Fibroblast of lung (primary cell): ENCODE measurements around the gene PTPN14. TPM values are rescaled to one million over a fixed set of nuclear protein-coding genes. Genes with fewer than 3 reads are reported as not detected.

ENCODE experiments used
- DNase-seq, 2 donors: peaks; one replicate each; pipeline versions ENCODE4 v3.0.0 to v3.0.0-alpha.2; 2010; ENCODE audit warnings: low read depth in 2 of 2
- H2AFZ ChIP-seq: 2 replicates; pipeline ENCODE4 v1.5.1; 2012; ENCODE audit warnings: low read length, control low read depth, inconsistent platforms
- H3K27ac ChIP-seq: 2 replicates; pipeline ENCODE4 v1.5.1; 2011; ENCODE audit warnings: low read length, control low read depth; ENCODE audit not compliant: insufficient read depth
- H3K27me3 ChIP-seq: 2 replicates; pipeline ENCODE4 v1.5.1; 2011; ENCODE audit warnings: mild to moderate bottlenecking, low read length; ENCODE audit not compliant: control insufficient read depth, insufficient read depth
- H3K36me3 ChIP-seq: 2 replicates; pipeline ENCODE4 v1.5.1; 2011; ENCODE audit warnings: low read length; ENCODE audit not compliant: control insufficient read depth, insufficient read depth
- H3K4me1 ChIP-seq: 2 replicates; pipeline ENCODE4 v1.5.1; 2011; ENCODE audit warnings: low read length; ENCODE audit not compliant: control insufficient read depth, insufficient read depth; ENCODE audit errors: extremely low read depth
- H3K4me2 ChIP-seq: 2 replicates; pipeline ENCODE4 v1.5.1; 2011; ENCODE audit warnings: low read length, control low read depth; ENCODE audit not compliant: insufficient read depth; ENCODE audit errors: extremely low read depth
- H3K4me3 ChIP-seq, 4 experiments: fragments of 200-600 bp in 1 of 4; sonication (generic) in 1 of 4; replicated peaks in 1 of 4; 2 replicates each; pipeline ENCODE4 v1.5.1; 2011 to 2016; ENCODE audit warnings: low read length in 4 of 4, low read depth in 3 of 4, mild to moderate bottlenecking in 3 of 4, control low read depth in 2 of 4, inconsistent platforms in 1 of 4, mixed read lengths in 1 of 4; ENCODE audit not compliant: insufficient read depth in 1 of 4; ENCODE audit errors: control extremely low read depth in 1 of 4
- H3K79me2 ChIP-seq: 2 replicates; pipeline ENCODE4 v1.5.1; 2012; ENCODE audit warnings: mild to moderate bottlenecking, low read length, inconsistent platforms; ENCODE audit not compliant: control insufficient read depth, insufficient read depth
- H3K9ac ChIP-seq: 2 replicates; pipeline ENCODE4 v1.5.1; 2011; ENCODE audit warnings: mild to moderate bottlenecking, low read length, control low read depth; ENCODE audit not compliant: insufficient read depth
- H3K9me3 ChIP-seq: 2 replicates; pipeline ENCODE4 v1.5.1; 2012; ENCODE audit warnings: low read depth, low read length; ENCODE audit not compliant: control insufficient read depth, insufficient read depth
- H4K20me1 ChIP-seq: 2 replicates; pipeline ENCODE4 v1.5.1; 2011; ENCODE audit warnings: low read length; ENCODE audit not compliant: control insufficient read depth, insufficient read depth; ENCODE audit errors: extremely low read depth
- EZH2 ChIP-seq: IDR thresholded peaks from 2 replicates; pipeline ENCODE4 v1.5.1; 2012; ENCODE audit warnings: low read length, control low read depth, mild to moderate bottlenecking; ENCODE audit errors: missing control alignments
- polyA plus RNA-seq, 2 donors: library from polyadenylated mRNA; depleted of rRNA in 1 of 2; stranded (reverse) in 1 of 2; unstranded in 1 of 2; fragments of >200 nt; gene quantifications; 2 replicates each; pipeline ENCODE4 v1.2.1, GENCODE V29; 2011 to 2012; ENCODE audit warnings: missing spikeins in 1 of 2
- total RNA-seq: library from RNA; depleted of rRNA; stranded (reverse); fragments of >200 nt; gene quantifications from 2 replicates; pipeline ENCODE4 v1.2.1, GENCODE V29; 2014
- TF ChIP-seq, protein P1 (sequence below), 2 donors: IDR thresholded peaks in 1 of 2; conservative IDR thresholded peaks in 1 of 2; 1 replicate in 1 of 2; 2 replicates in 1 of 2; pipeline ENCODE4 v1.5.1; 2011 to 2012; ENCODE audit warnings: low read length in 2 of 2, control low read depth in 1 of 2, inconsistent platforms in 1 of 2, low read depth in 1 of 2, mild to moderate bottlenecking in 1 of 2

Gene PTPN14
- total and polyA plus RNA-seq, 2 donors (not counting 1 experiment from before 2014, with no cell fraction given): 38.7 to 56.1 TPM

DNA sequence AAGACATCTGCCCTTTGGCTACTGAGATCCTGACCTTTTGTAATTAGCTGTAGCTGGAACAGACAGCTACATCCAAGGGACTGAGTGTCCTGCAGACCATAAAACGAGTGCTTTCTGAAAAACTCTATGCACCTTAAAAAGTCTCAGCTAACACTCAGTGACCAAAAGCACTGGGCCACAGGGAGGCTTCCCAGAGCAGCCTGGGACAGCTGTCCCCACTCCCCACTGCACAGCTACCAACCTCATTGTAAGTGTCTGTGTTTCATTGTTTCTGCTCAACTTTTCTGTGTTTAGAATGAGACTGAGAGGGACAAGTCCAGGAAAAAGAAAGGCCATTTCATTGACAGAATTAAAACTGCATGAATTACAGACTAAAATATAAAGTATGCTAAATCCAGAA, 189.8 kb downstream of the PTPN14 start:
- H3K4me1 ChIP-seq: peaks cover 3% of the 10 kb centered on the region
- no peak for DNase-seq
- H3K4me2 ChIP-seq: no peak overlapping the region
- no peak overlapping the region for H3K9ac ChIP-seq
- H3K36me3 ChIP-seq: peaks cover 22% of the 10 kb centered on the region
- H3K79me2 ChIP-seq: no peaks in the 10 kb centered on the region
- no peak overlapping the region for H2AFZ ChIP-seq
- H3K9me3 ChIP-seq: no peaks in the 10 kb centered on the region
- H4K20me1 ChIP-seq: no peaks in the 10 kb centered on the region
- H3K4me3 ChIP-seq: no peak overlapping the region
- no peaks in the 10 kb centered on the region for H3K27me3 ChIP-seq
- no peak overlapping the region for H3K27ac ChIP-seq
- no peak for TF ChIP-seq EZH2
- TF ChIP-seq, protein P1, sequence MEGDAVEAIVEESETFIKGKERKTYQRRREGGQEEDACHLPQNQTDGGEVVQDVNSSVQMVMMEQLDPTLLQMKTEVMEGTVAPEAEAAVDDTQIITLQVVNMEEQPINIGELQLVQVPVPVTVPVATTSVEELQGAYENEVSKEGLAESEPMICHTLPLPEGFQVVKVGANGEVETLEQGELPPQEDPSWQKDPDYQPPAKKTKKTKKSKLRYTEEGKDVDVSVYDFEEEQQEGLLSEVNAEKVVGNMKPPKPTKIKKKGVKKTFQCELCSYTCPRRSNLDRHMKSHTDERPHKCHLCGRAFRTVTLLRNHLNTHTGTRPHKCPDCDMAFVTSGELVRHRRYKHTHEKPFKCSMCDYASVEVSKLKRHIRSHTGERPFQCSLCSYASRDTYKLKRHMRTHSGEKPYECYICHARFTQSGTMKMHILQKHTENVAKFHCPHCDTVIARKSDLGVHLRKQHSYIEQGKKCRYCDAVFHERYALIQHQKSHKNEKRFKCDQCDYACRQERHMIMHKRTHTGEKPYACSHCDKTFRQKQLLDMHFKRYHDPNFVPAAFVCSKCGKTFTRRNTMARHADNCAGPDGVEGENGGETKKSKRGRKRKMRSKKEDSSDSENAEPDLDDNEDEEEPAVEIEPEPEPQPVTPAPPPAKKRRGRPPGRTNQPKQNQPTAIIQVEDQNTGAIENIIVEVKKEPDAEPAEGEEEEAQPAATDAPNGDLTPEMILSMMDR (conservative IDR thresholded peaks at IDR 0.05 in 1 of 2, IDR thresholded peaks at IDR 0.05 in 1 of 2; ENCODE audit: low read depth in 1 of 2, low read length in 2 of 2): no peak

DNA sequence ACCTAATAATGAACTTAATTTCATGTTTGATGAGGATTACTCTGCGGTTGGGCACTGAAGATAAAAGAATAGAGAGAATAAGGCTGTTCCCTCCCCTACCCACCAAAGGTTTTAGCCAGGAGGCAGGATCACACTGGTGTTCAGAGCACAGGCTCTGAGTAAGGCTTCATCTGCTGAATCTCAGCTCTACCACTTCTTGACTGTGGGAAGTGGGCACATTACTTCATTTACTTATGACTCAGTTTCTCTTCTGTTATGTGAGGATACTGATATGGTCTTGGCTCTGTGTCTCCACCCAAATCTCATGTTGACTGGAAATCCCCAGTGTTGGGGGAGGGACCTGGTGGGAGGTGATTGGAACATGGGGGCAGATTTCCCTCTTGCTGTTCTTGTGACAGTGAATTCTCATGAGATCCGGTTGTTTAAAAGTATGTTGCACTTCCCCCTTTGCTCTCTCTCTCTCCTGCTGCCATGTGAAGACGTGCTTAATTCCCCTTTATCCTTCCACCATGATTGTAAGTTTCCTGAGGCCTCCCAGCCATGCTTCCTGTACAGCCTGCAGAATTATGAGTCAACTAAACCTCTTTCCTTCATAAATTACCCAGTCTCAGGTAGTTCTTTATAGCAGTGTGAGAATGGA, 190.8 kb downstream of the PTPN14 start:
- DNase-seq: no peak
- H3K36me3 ChIP-seq: peaks cover 25% of the 10 kb centered on the region

DNA sequence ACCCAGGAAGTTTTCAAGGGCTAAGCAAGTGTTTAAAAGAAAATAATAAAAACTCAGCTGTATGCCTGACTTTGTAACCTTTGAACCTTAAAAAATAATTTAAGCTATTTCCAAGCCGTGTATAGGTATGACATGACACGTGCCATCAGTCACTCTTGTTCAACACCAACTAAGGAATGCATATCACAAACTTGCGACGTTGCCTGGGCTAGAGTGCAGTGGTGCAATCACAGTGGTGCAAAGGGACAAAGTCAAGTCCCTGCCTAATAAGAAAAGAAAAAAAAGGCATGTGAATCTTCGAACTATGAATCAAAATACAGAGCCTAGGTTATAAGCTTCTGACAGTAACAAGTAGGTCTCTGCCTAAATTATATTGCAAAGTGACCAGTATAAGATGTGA, 191.3 kb downstream of the PTPN14 start:
- H3K27me3 ChIP-seq: no peaks in the 10 kb centered on the region
- no peak overlapping the region for H2AFZ ChIP-seq
- TF ChIP-seq, protein P1 (conservative IDR thresholded peaks at IDR 0.05 in 1 of 2, IDR thresholded peaks at IDR 0.05 in 1 of 2; ENCODE audit: low read depth in 1 of 2, low read length in 2 of 2): no peak
- no peak for TF ChIP-seq EZH2
- no peak for DNase-seq
- H3K4me1 ChIP-seq: peaks cover 3% of the 10 kb centered on the region
- H3K9ac ChIP-seq: no peak overlapping the region
- H3K4me2 ChIP-seq: no peak overlapping the region
- no peak overlapping the region for H3K27ac ChIP-seq
- H3K9me3 ChIP-seq: no peaks in the 10 kb centered on the region
- H3K79me2 ChIP-seq: no peaks in the 10 kb centered on the region
- no peaks in the 10 kb centered on the region for H4K20me1 ChIP-seq
- no peak overlapping the region for H3K4me3 ChIP-seq
- peaks cover 25% of the 10 kb centered on the region for H3K36me3 ChIP-seq

More for the DNA sequence above, 190.8 kb downstream of the PTPN14 start:
- H3K4me1 ChIP-seq: peaks cover 3% of the 10 kb centered on the region
- no peaks in the 10 kb centered on the region for H3K27me3 ChIP-seq
- H3K4me3 ChIP-seq: no peak overlapping the region
- no peaks in the 10 kb centered on the region for H4K20me1 ChIP-seq
- no peak overlapping the region for H3K9ac ChIP-seq
- no peak overlapping the region for H2AFZ ChIP-seq
- no peaks in the 10 kb centered on the region for H3K9me3 ChIP-seq
- no peak overlapping the region for H3K4me2 ChIP-seq
- H3K79me2 ChIP-seq: no peaks in the 10 kb centered on the region
- no peak for TF ChIP-seq EZH2
- TF ChIP-seq, protein P1 (conservative IDR thresholded peaks at IDR 0.05 in 1 of 2, IDR thresholded peaks at IDR 0.05 in 1 of 2; ENCODE audit: low read depth in 1 of 2, low read length in 2 of 2): no peak
- H3K27ac ChIP-seq: no peak overlapping the region
